ENCODE data around the gene CCDC188. TPM values are rescaled to one million over a fixed set of nuclear protein-coding genes. Genes with fewer than 3 reads are reported as not detected.

The CCDC188 gene
- total and polyA plus RNA-seq, 10 of the 15 experiments (the other 5 are each of a cell fraction or from before 2014, with no cell fraction given): not detected

DNA sequence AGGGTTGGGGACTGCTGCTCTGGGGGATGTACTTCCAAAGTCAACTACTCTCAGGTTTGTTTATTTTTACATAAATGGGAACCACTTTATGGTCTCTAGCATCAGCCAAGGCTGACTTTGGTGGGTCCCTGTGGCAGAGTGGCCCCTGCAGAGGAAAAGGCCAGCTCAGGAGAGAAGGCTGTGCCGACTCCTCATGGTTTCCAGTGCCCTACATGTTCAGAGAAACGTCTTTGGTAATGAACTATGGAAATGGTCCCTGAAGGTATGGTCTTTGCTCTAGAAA lies 22.3 kb downstream of the CCDC188 start:
- Histone ChIP-seq H2AFZ (ENCODE audit: control insufficient read depth, low read depth, low read length) (no peak overlapping the region), H3K9ac (ENCODE audit: control insufficient read depth, insufficient read depth, low read length) (no peak overlapping the region), H3K4me1 (ENCODE audit: control insufficient read depth, insufficient read depth, low read length) (peaks cover 12% of the 10 kb centered on the region), H3K27ac (ENCODE audit: control insufficient read depth, insufficient read depth) (no peak overlapping the region), H3K4me3 (no peak overlapping the region), H3K36me3 (ENCODE audit: control insufficient read depth in 2 of 2, insufficient read depth in 2 of 2, low read length in 1 of 2) (peaks cover 20 to 29% of the 10 kb centered on the region in 2 experiments; a peak in 3 of 4 replicates), H4K20me1 (ENCODE audit: control insufficient read depth, insufficient read depth) (no peaks in the 10 kb centered on the region), H3K9me3 (replicated peaks; ENCODE audit: control insufficient read depth, insufficient read depth, low read length) (no peaks in the 10 kb centered on the region), H3K79me2 (ENCODE audit: control insufficient read depth, insufficient read depth, low read length) (peaks cover 11% of the 10 kb centered on the region), H3K4me2 (ENCODE audit: control insufficient read depth, insufficient read depth) (no peak overlapping the region), H3K27me3 (replicated peaks in 1 of 2; ENCODE audit: control insufficient read depth in 2 of 2, insufficient read depth in 2 of 2, low read length in 1 of 2) (no peaks in the 10 kb centered on the region)
- CTCF ChIA-PET: interaction anchor here (2.1 kb wide), 1 partner anchor 160 kb away, joined by 7 read pairs; no protein-coding TSS in a partner anchor
- in situ Hi-C loops (cut with MboI): no loop called here
- 50% methylated on average over 2 of the region's 2 CpGs for WGBS (ENCODE audit: insufficient coverage, insufficient replicate concordance, low lambda C conversion rate, missing lambda C conversion rate)
- SMC1A ChIA-PET (ENCODE audit: uncharacterized antibody, unreplicated experiment): no interaction called here
- intact Hi-C loops (cut with micrococcal nuclease; ENCODE audit: unreplicated experiment): no loop called here
- ATAC-seq (no peak), FAIRE-seq (no peak), DNase-seq (ENCODE audit: low read depth, low spot score) (no peak)
- no peak for TF ChIP-seq CREB1 (IDR thresholded peaks at IDR 0.05; ENCODE audit: low read depth)
- TF ChIP-seq ZNF384 (IDR thresholded peaks at IDR 0.05; ENCODE audit: borderline replicate concordance, low read depth, low read length): no peak
- no peak for TF ChIP-seq PAX5 (IDR thresholded peaks at IDR 0.05; ENCODE audit: borderline replicate concordance, low read depth, low read length)
- TF ChIP-seq CEBPB (IDR thresholded peaks at IDR 0.05; ENCODE audit: borderline replicate concordance in 1 of 2, low read depth in 2 of 2, low read length in 2 of 2): no peak
- no peak for TF ChIP-seq STAT1 (conservative IDR thresholded peaks at IDR 0.05)
- TF ChIP-seq BACH1 (IDR thresholded peaks at IDR 0.05; ENCODE audit: borderline replicate concordance): no peak
- 0 out of 2 replicates have a peak, but pooled peaks have one; percentile 18 for TF ChIP-seq POLR2AphosphoS2 (IDR thresholded peaks at IDR 0.05; ENCODE audit: low read depth, low read length)
- peak; percentile 61; the same call in 1 of the 2 replicates for TF ChIP-seq PML (IDR thresholded peaks at IDR 0.05; ENCODE audit: low read length)
- no TSS peak for BruUV-seq (replicated peaks)
- POLR2A ChIA-PET: interaction anchor here (1.8 kb wide), 1 partner anchor 9 kb away, joined by 4 read pairs; no protein-coding TSS in a partner anchor
- RAD21 ChIA-PET (ENCODE audit: unreplicated experiment): interaction anchor here (1.1 kb wide), 1 partner anchor 154 kb away, joined by 3 read pairs; no protein-coding TSS in a partner anchor

Measured in GM12878 (cell line).